ENCODE measurements around the gene OR51Q1. TPM values are rescaled to one million over a fixed set of nuclear protein-coding genes. Genes with fewer than 3 reads are reported as not detected.

Gene OR51Q1
- total RNA-seq = not detected in 2 replicates

GRCh38 chr11:5421811-5422210 lies at the start of gene OR51Q1:
OR51Q1 (plus strand) TSS chr11:5422111; CDS start chr11:5422201, 90 bp downstream.

GRCh38 chr11:5383576-5383975 lies 38.3 kb upstream of the OR51Q1 start, which contains the start of gene OR51M1:
OR51M1 (plus strand) TSS chr11:5383812; CDS start chr11:5389399, 5,587 bp downstream.

GRCh38 chr11:5441414-5441813 lies 19.5 kb downstream of the OR51Q1 start, which contains the start of gene OR51I1:
OR51I1 (minus strand) TSS chr11:5441514; CDS start chr11:5441514, 0 bp downstream.

GRCh38 chr11:5449023-5449422 lies 27.1 kb downstream of the OR51Q1 start, which contains the start of gene OR51I2:
OR51I2 (plus strand) TSS chr11:5449323; CDS start chr11:5453489, 4,166 bp downstream.

Other genes with a start within 250 kb of the OR51Q1 start
- not detected in 2 replicates for gene OR51V1, start 221.4 kb upstream of the OR51Q1 start, total RNA-seq
- not detected in 2 replicates for gene HBB, start 195.0 kb upstream of the OR51Q1 start, total RNA-seq
- gene HBD, start 187.6 kb upstream of the OR51Q1 start, total RNA-seq = not detected in 2 replicates
- gene HBG1, start 172.3 kb upstream of the OR51Q1 start, total RNA-seq = not detected in 2 replicates
- gene HBG2, start 167.3 kb upstream of the OR51Q1 start, total RNA-seq = not detected in 2 replicates
- gene HBE1, start 152.2 kb upstream of the OR51Q1 start, total RNA-seq = not detected in 2 replicates
- gene OR51B4, start 120.2 kb upstream of the OR51Q1 start, total RNA-seq = not detected in 2 replicates
- gene OR51B2, start 97.8 kb upstream of the OR51Q1 start, total RNA-seq = not detected in 2 replicates
- gene OR51B5, start 78.6 kb upstream of the OR51Q1 start, total RNA-seq = not detected in 2 replicates
- not detected in 2 replicates for gene OR51B6, start 70.6 kb upstream of the OR51Q1 start, total RNA-seq
- gene OR51M1, start 38.3 kb upstream of the OR51Q1 start, total RNA-seq = not detected in 2 replicates
- gene OR51I1, start 19.4 kb downstream of the OR51Q1 start, total RNA-seq = not detected in 2 replicates
- gene OR51I2, start 27.2 kb downstream of the OR51Q1 start, total RNA-seq = not detected in 2 replicates
- gene OR52D1, start 66.6 kb downstream of the OR51Q1 start, total RNA-seq = not detected in 2 replicates
- gene UBQLN3, start 87.8 kb downstream of the OR51Q1 start, total RNA-seq = not detected in 2 replicates
- gene UBQLNL, start 94.6 kb downstream of the OR51Q1 start, total RNA-seq = under 0.01 and 0.10 TPM in 2 replicates
- 0.65 TPM in 1 of 2 replicates, not detected in the other for gene OR52H1, start 126.4 kb downstream of the OR51Q1 start, total RNA-seq
- not detected in 2 replicates for gene OR52B6, start 158.8 kb downstream of the OR51Q1 start, total RNA-seq
- 2.1 and 2.3 TPM in 2 replicates for gene TRIM6, start 174.5 kb downstream of the OR51Q1 start, total RNA-seq
- gene TRIM34, start 202.9 kb downstream of the OR51Q1 start, total RNA-seq = 11.3 and 13.1 TPM in 2 replicates

Measured in vein endothelial cell (primary cell).